ENCODE data around the gene ARHGAP31. TPM values are rescaled to one million over a fixed set of nuclear protein-coding genes. Genes with fewer than 3 reads are reported as not detected.
A peak's percentile ranks its signal among the peaks of the same experiment; 100 is the strongest.
"Not testable (repeated sequence)": the region's sequence is repeated elsewhere in the genome, so short reads cannot be mapped to it uniquely, and the experiment has no call there.

The ARHGAP31 gene
- total RNA-seq, 4 donors from 2014 or later, result 21.8 to 48.7 (median 22.9) TPM

- intact Hi-C loops (cut with DNase I; ENCODE audit: low total_unique reads), result no loop called here
- 52 to 71% methylated on average over 3 of the region's 3 CpGs for WGBS, 2 donors
- H3K4me3 ChIP-seq (ENCODE audit: low read depth, poor library complexity, severe bottlenecking), result no peak overlapping the region
- no peak for DNase-seq (ENCODE audit: low spot score in 2 of 2)
- TF ChIP-seq CTCF (IDR thresholded peaks at IDR 0.05), result no peak
- TF ChIP-seq POLR2A (IDR thresholded peaks at IDR 0.05), result no peak
These were observed 24.7 kb downstream of the ARHGAP31 start for GRCh38 chr3:119318876-119319275.

GRCh38 chr3:119319311-119319710 lies 25.1 kb downstream of the ARHGAP31 start:
- H3K4me3 ChIP-seq (ENCODE audit: low read depth, poor library complexity, severe bottlenecking), result no peak overlapping the region
- no peak for DNase-seq (ENCODE audit: low spot score in 2 of 2)
- 82 to 93% methylated on average over 4 of the region's 4 CpGs for WGBS, 2 donors
- intact Hi-C loops (cut with DNase I; ENCODE audit: low total_unique reads), result no loop called here
- TF ChIP-seq CTCF (IDR thresholded peaks at IDR 0.05) (no peak), POLR2A (IDR thresholded peaks at IDR 0.05) (no peak)

- 66 to 87% methylated on average over 5 of the region's 5 CpGs for WGBS, 2 donors
- DNase-seq (ENCODE audit: low spot score in 2 of 2); intact Hi-C loops (cut with DNase I; ENCODE audit: low total_unique reads); H3K4me3 ChIP-seq (ENCODE audit: low read depth, poor library complexity, severe bottlenecking): not testable (repeated sequence)
These were observed 26.6 kb downstream of the ARHGAP31 start for GRCh38 chr3:119320785-119321184.

GRCh38 chr3:119322021-119322834 lies 28.0 kb downstream of the ARHGAP31 start:
- H3K4me3 ChIP-seq (ENCODE audit: low read depth, poor library complexity, severe bottlenecking), result peak overlapping the region; percentile 44
- intact Hi-C loops (cut with DNase I; ENCODE audit: low total_unique reads), result no loop called here
- WGBS, 2 donors, result 2 to 3% methylated on average over 19 to 26 of the region's 26 CpGs
- no peak for DNase-seq (ENCODE audit: low spot score in 2 of 2)
- TF ChIP-seq POLR2A (IDR thresholded peaks at IDR 0.05), result no peak
- no peak for TF ChIP-seq CTCF (IDR thresholded peaks at IDR 0.05)

- peak; percentile 81 to 97 for DNase-seq (ENCODE audit: low spot score in 2 of 2)
- peak overlapping the region; percentile 44 for H3K4me3 ChIP-seq (ENCODE audit: low read depth, poor library complexity, severe bottlenecking)
- intact Hi-C loops (cut with DNase I; ENCODE audit: low total_unique reads), result no loop called here
- TF ChIP-seq POLR2A (IDR thresholded peaks at IDR 0.05), result no peak
- 2 to 3% methylated on average over 32 to 37 of the region's 71 CpGs for WGBS, 2 donors
These were observed 28.9 kb downstream of the ARHGAP31 start for GRCh38 chr3:119322835-119323722.

- intact Hi-C loops (cut with DNase I; ENCODE audit: low total_unique reads), result no loop called here
- no peak overlapping the region for H3K4me3 ChIP-seq (ENCODE audit: low read depth, poor library complexity, severe bottlenecking)
- WGBS, 2 donors, result 75 to 78% methylated on average over 8 of the region's 8 CpGs
- no peak for DNase-seq (ENCODE audit: low spot score in 2 of 2)
- TF ChIP-seq CTCF (IDR thresholded peaks at IDR 0.05) (no peak), POLR2A (IDR thresholded peaks at IDR 0.05) (no peak)
These were observed 29.5 kb downstream of the ARHGAP31 start for GRCh38 chr3:119323723-119324085.
